SK-N-SH (cell line): ENCODE measurements around the gene FKBP2. TPM values are rescaled to one million over a fixed set of nuclear protein-coding genes. Genes with fewer than 3 reads are reported as not detected.

Source experiments
- CTCF ChIA-PET: fragments of 300-600, 350-600 bp; formaldehyde crosslinking; extraction: SDS; loops from one replicate; lab custom pipeline; 2021; lab: Yijun Ruan, JAX
- POLR2A ChIA-PET: fragments of 350-600 bp; sonication (Branson Sonifier 250); formaldehyde crosslinking; extraction: SDS; loops from one replicate; lab custom pipeline; 2020; ENCODE audit warnings: antibody characterized with exemption, inconsistent platforms; lab: Yijun Ruan, JAX
- DNase-seq: peaks from one replicate; pipeline ENCODE4 v3.0.0; 2012
- H2AFZ ChIP-seq: fragments of 200-600 bp; sonication (generic); 2 replicates; pipeline ENCODE4 v1.8.1; 2016; ENCODE audit warnings: antibody characterized with exemption, mild to moderate bottlenecking, low read depth
- H3F3A ChIP-seq: fragments of 200-600 bp; sonication (generic); replicated peaks from 2 replicates; pipeline ENCODE3; 2016; ENCODE audit warnings: antibody characterized with exemption, mild to moderate bottlenecking; ENCODE audit not compliant: insufficient read depth
- H3K27ac ChIP-seq, 2 experiments: fragments of 200-500 bp in 1 of 2; fragments of 200-600 bp in 1 of 2; sonication (Bioruptor generic) in 1 of 2; sonication (generic), shearing (Covaris generic) in 1 of 2; 2 replicates each; pipeline versions ENCODE4 v1.5.1 to v1.6.1; 2014 to 2016; ENCODE audit warnings: low read depth in 2 of 2, inconsistent platforms in 1 of 2, low read length in 1 of 2, mild to moderate bottlenecking in 1 of 2, mixed read lengths in 1 of 2
- H3K27me3 ChIP-seq: fragments of 200-600 bp; sonication (generic), shearing (Covaris generic); 2 replicates; pipeline ENCODE4 v1.6.1; 2016; ENCODE audit warnings: mixed run types; ENCODE audit not compliant: insufficient read depth
- H3K36me3 ChIP-seq, 2 experiments: fragments of 200-500 bp in 1 of 2; fragments of 200-600 bp in 1 of 2; sonication (Bioruptor generic) in 1 of 2; sonication (generic) in 1 of 2; replicated peaks in 1 of 2; 2 replicates each; pipeline versions ENCODE3 to v1.5.1; 2014 to 2016; ENCODE audit warnings: low read length in 1 of 2, mild to moderate bottlenecking in 1 of 2; ENCODE audit not compliant: insufficient read depth in 2 of 2, control insufficient read depth in 1 of 2
- H3K4me1 ChIP-seq, 2 experiments: fragments of 200-500 bp in 1 of 2; fragments of 200-600 bp in 1 of 2; sonication (Bioruptor generic) in 1 of 2; sonication (generic), shearing (Covaris generic) in 1 of 2; 2 replicates each; pipeline versions ENCODE4 v1.5.1 to v1.6.1; 2014 to 2016; ENCODE audit warnings: low read depth in 1 of 2, low read length in 1 of 2, mixed run types in 1 of 2; ENCODE audit not compliant: insufficient read depth in 2 of 2, control insufficient read depth in 1 of 2
- H3K4me2 ChIP-seq: fragments of 200-600 bp; sonication (generic), shearing (Covaris generic); 2 replicates; pipeline ENCODE4 v1.6.1; 2017; ENCODE audit warnings: mixed run types
- H3K4me3 ChIP-seq, 2 experiments: fragments of 200-500 bp in 1 of 2; fragments of 200-600 bp in 1 of 2; sonication (Bioruptor generic) in 1 of 2; sonication (generic), shearing (Covaris generic) in 1 of 2; 2 replicates each; pipeline versions ENCODE4 v1.5.1 to v1.8.1; 2014 to 2016; ENCODE audit warnings: low read depth in 2 of 2, inconsistent platforms in 1 of 2, low read length in 1 of 2, mild to moderate bottlenecking in 1 of 2, mixed read lengths in 1 of 2, moderate library complexity in 1 of 2
- H3K79me2 ChIP-seq: fragments of 200-600 bp; sonication (generic); 2 replicates; pipeline ENCODE4 v1.8.1; 2017; ENCODE audit warnings: mild to moderate bottlenecking; ENCODE audit not compliant: insufficient read depth
- H3K9ac ChIP-seq: fragments of 200-600 bp; sonication (generic); 2 replicates; pipeline ENCODE4 v1.6.1; 2017; ENCODE audit warnings: mixed run types
- H3K9me2 ChIP-seq: fragments of 200-600 bp; sonication (generic); 2 replicates; pipeline ENCODE4 v1.6.1; 2017; ENCODE audit warnings: mixed run types
- H3K9me3 ChIP-seq: fragments of 200-600 bp; sonication (generic); 2 replicates; pipeline ENCODE4 v1.6.1; 2017; ENCODE audit warnings: mixed run types, mild to moderate bottlenecking, moderate library complexity
- H4K20me1 ChIP-seq: fragments of 200-600 bp; sonication (generic); 2 replicates; pipeline ENCODE4 v1.6.1; 2017; ENCODE audit warnings: mild to moderate bottlenecking, mixed run types; ENCODE audit not compliant: insufficient read depth
- CHD2 ChIP-seq: fragments of 150-350 bp; IDR thresholded peaks from 2 replicates; pipeline ENCODE4 v1.6.1; 2018; ENCODE audit warnings: low read length; ENCODE audit not compliant: partially characterized antibody
- ELF1 ChIP-seq: IDR thresholded peaks from 2 replicates; pipeline ENCODE4 v1.4.0; 2012
- EZH2phosphoT487 ChIP-seq: fragments of 200-600 bp; sonication (generic); IDR thresholded peaks from 2 replicates; pipeline ENCODE4 v1.6.1; 2017; ENCODE audit warnings: low read depth, mixed run types, mild to moderate bottlenecking, antibody characterized with exemption, moderate library complexity, borderline replicate concordance
- FOXJ3 ChIP-seq: sonication (generic); formaldehyde crosslinking; IDR thresholded peaks from 2 replicates; pipeline ENCODE4 v1.5.1; 2020; ENCODE audit warnings: mild to moderate bottlenecking, missing genetic modification reagents
- JUND ChIP-seq: IDR thresholded peaks from 2 replicates; pipeline ENCODE4 v1.4.0; 2012
- POLR2AphosphoS5 ChIP-seq: IDR thresholded peaks from 2 replicates; pipeline ENCODE4 v1.6.1; 2012; ENCODE audit warnings: low read depth, low read length
- RAD21 ChIP-seq: IDR thresholded peaks from 2 replicates; pipeline ENCODE4 v1.6.1; 2012; ENCODE audit warnings: mild to moderate bottlenecking, low read length
- RFX5 ChIP-seq: IDR thresholded peaks from 2 replicates; pipeline ENCODE4 v1.6.1; 2012; ENCODE audit warnings: mild to moderate bottlenecking, improper control_type of control experiment, low read length
- WGBS: methylation state at CpG from one replicate; pipeline ENCODE4 v1.1.6; 2017; ENCODE audit warnings: low lambda C conversion rate; 5-methylcytosine and 5-hydroxymethylcytosine counted together
- polyA plus RNA-seq, 3 experiments: library from polyadenylated mRNA; depleted of rRNA; stranded (reverse); fragments of >200 nt; gene quantifications; 2 replicates each; pipeline ENCODE4 v1.2.3, GENCODE V29; 2012
- TF ChIP-seq, protein P1 (sequence below): IDR thresholded peaks from 2 replicates; pipeline ENCODE4 v1.4.0; 2012; ENCODE audit warnings: low read depth, borderline replicate concordance
- TF ChIP-seq, protein P2 (sequence below): fragments of 150-350 bp; IDR thresholded peaks from 2 replicates; pipeline ENCODE4 v1.6.1; 2016; ENCODE audit warnings: mild to moderate bottlenecking, low read depth, low read length

The FKBP2 gene
- polyA plus RNA-seq, 1 of the 3 experiments (the other 2 are of a cell fraction), result 127 TPM

DNA sequence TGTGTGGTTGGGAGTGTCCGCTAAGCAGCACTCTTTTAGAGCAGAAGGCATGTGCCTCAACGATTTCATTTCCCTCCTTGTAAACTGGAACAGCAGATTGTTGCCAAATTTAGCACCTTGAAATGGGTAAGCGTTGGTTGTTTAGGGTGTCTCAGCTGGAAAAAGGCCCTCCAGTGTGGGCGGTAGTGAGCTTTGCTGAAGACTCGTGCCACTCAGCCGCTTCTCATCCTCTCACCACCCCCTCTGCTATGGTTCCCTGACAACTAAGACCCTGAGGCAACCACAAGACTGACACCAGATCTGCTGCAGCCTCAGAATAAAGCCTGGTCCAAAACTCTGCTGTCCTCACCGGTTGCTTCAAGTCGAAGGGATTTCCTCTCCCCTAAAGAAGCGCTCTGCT, 44.3 kb upstream of the FKBP2 start:
- TF ChIP-seq JUND (no peak), ELF1 (no peak), EZH2phosphoT487 (no peak), RAD21 (no peak), POLR2AphosphoS5 (no peak), RFX5 (no peak), CHD2 (no peak), FOXJ3 (CRISPR knock-in tag) (no peak)
- TF ChIP-seq, protein P1, sequence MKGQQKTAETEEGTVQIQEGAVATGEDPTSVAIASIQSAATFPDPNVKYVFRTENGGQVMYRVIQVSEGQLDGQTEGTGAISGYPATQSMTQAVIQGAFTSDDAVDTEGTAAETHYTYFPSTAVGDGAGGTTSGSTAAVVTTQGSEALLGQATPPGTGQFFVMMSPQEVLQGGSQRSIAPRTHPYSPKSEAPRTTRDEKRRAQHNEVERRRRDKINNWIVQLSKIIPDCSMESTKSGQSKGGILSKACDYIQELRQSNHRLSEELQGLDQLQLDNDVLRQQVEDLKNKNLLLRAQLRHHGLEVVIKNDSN, result no peak
- TF ChIP-seq, protein P2, sequence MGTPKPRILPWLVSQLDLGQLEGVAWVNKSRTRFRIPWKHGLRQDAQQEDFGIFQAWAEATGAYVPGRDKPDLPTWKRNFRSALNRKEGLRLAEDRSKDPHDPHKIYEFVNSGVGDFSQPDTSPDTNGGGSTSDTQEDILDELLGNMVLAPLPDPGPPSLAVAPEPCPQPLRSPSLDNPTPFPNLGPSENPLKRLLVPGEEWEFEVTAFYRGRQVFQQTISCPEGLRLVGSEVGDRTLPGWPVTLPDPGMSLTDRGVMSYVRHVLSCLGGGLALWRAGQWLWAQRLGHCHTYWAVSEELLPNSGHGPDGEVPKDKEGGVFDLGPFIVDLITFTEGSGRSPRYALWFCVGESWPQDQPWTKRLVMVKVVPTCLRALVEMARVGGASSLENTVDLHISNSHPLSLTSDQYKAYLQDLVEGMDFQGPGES, result no peak
- Histone ChIP-seq H3K9me3 (no peaks in the 10 kb centered on the region), H4K20me1 (peaks cover 16% of the 10 kb centered on the region), H3K4me3 (no peak overlapping the region), H3K27me3 (no peaks in the 10 kb centered on the region), H3F3A (peaks cover 17% of the 10 kb centered on the region), H3K27ac (no peak overlapping the region), H3K4me2 (no peak overlapping the region), H3K36me3 (peaks cover 65 to 80% of the 10 kb centered on the region in 2 experiments), H3K4me1 (no peaks in the 10 kb centered on the region), H3K9ac (no peak overlapping the region), H3K9me2 (no peaks in the 10 kb centered on the region), H3K79me2 (peaks cover 13% of the 10 kb centered on the region), H2AFZ (no peak overlapping the region)
- WGBS, result 93% methylated on average over 9 of the region's 9 CpGs
- ChIA-PET POLR2A (interaction anchor here (1.6 kb wide), 1 partner anchor 10 kb away, joined by 3 read pairs; the partner anchor contains the start of gene FERMT3), CTCF (interaction anchor here (2.2 to 2.3 kb wide), 2 partner anchors 8 to 11 kb away, joined by 5 to 12 read pairs; partner anchors contain the start of gene STIP1)
- DNase-seq, result no peak

DNA sequence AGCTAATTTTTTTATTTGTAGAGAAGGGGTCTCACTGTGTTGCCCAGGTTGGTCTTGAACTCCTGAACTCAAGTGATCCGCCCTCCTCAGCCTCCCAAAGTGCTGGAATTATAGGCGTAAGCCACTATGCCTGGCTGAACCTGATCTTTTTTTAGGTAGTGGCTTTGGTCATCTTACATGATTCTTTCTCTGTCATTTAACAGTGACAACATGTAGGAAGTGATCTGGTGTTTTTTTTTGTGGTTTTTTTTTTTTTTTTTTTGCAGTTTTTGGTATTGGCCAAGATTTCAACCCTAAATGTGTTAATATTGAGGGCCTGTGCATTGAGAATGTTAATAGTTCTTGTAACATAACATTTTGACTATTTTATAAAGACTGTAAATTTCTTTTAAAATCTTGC, 42.4 kb upstream of the FKBP2 start:
- Histone ChIP-seq H3K4me1 (no peaks in the 10 kb centered on the region), H3K9me3 (no peaks in the 10 kb centered on the region), H2AFZ (no peak overlapping the region), H4K20me1 (0 out of 2 replicates have a peak, but pooled peaks cover under 1% of the 10 kb centered on the region), H3K4me2 (no peak overlapping the region), H3K9me2 (no peaks in the 10 kb centered on the region), H3F3A (peaks cover 26% of the 10 kb centered on the region), H3K9ac (no peak overlapping the region), H3K36me3 (peaks cover 70 to 78% of the 10 kb centered on the region in 2 experiments), H3K27me3 (no peaks in the 10 kb centered on the region), H3K79me2 (peaks cover 13% of the 10 kb centered on the region; the same call in 1 of the 2 replicates), H3K4me3 (no peak overlapping the region), H3K27ac (no peak overlapping the region)
- ChIA-PET POLR2A (no interaction called here), CTCF (interaction anchor here (0.9 to 2.2 kb wide), 2 partner anchors 13 to 106 kb away, joined by 3 to 5 read pairs; partner anchors contain the start of gene STIP1)
- no peak for DNase-seq
- WGBS, result 100% methylated on average over 2 of the region's 2 CpGs
- no peak for TF ChIP-seq JUND
